ES-I3 (cell line): ENCODE measurements around the gene RTN4RL1.

Source experiments
- H3K36me3 ChIP-seq: 2 replicates; pipeline ENCODE4 v1.6.1; 2013; ENCODE audit warnings: mild to moderate bottlenecking, low read length, control low read depth, moderate library complexity; ENCODE audit not compliant: insufficient read depth
- H3K4me1 ChIP-seq: 2 replicates; pipeline ENCODE4 v1.6.1; 2013; ENCODE audit warnings: mild to moderate bottlenecking, control low read depth, low read length; ENCODE audit not compliant: insufficient read depth
- H3K9ac ChIP-seq: 2 replicates; pipeline ENCODE4 v1.6.1; 2013; ENCODE audit warnings: low read depth, mild to moderate bottlenecking, low read length, moderate library complexity
- H3K9me3 ChIP-seq: 2 replicates; pipeline ENCODE4 v1.6.1; 2013; ENCODE audit warnings: mild to moderate bottlenecking, low read length, moderate library complexity; ENCODE audit not compliant: control insufficient read depth, insufficient read depth

The RTN4RL1 gene

GRCh38 chr17:2029911-2030778 lies 5.0 kb upstream of the RTN4RL1 start, which contains the start of gene DPH1:
Gene DPH1 (plus strand): TSS chr17:2030153. CDS start chr17:2030170, 17 bp downstream.
- Histone ChIP-seq H3K9ac (peak within 1 kb of the TSS; percentile 99), H3K9me3 (no peaks in the 10 kb centered on the region), H3K4me1 (no peaks in the 10 kb centered on the region; the same call in 1 of the 2 replicates)

GRCh38 chr17:2028737-2029136 lies 3.6 kb upstream of the RTN4RL1 start:
- Histone ChIP-seq H3K4me1 (no peaks in the 10 kb centered on the region; the same call in 1 of the 2 replicates), H3K9ac (no peak overlapping the region), H3K36me3 (no peaks in the 10 kb centered on the region), H3K9me3 (no peaks in the 10 kb centered on the region)

More at GRCh38 chr17:2029911-2030778, 5.0 kb upstream of the RTN4RL1 start, which contains the start of gene DPH1:
- H3K36me3 ChIP-seq = no peaks in the 10 kb centered on the region

- H3K9ac ChIP-seq = no peak overlapping the region
- peaks cover 2% of the 10 kb centered on the region; the same call in 1 of the 2 replicates for H3K4me1 ChIP-seq
- H3K9me3 ChIP-seq = no peaks in the 10 kb centered on the region
- no peaks in the 10 kb centered on the region for H3K36me3 ChIP-seq
These were observed 3.1 kb upstream of the RTN4RL1 start for GRCh38 chr17:2028234-2028614.

- no peaks in the 10 kb centered on the region for H3K36me3 ChIP-seq
- no peak overlapping the region for H3K9ac ChIP-seq
- no peaks in the 10 kb centered on the region for H3K9me3 ChIP-seq
- peaks cover 5% of the 10 kb centered on the region; the same call in 1 of the 2 replicates for H3K4me1 ChIP-seq
These were observed 2.5 kb upstream of the RTN4RL1 start for GRCh38 chr17:2027528-2028233.

DNA sequence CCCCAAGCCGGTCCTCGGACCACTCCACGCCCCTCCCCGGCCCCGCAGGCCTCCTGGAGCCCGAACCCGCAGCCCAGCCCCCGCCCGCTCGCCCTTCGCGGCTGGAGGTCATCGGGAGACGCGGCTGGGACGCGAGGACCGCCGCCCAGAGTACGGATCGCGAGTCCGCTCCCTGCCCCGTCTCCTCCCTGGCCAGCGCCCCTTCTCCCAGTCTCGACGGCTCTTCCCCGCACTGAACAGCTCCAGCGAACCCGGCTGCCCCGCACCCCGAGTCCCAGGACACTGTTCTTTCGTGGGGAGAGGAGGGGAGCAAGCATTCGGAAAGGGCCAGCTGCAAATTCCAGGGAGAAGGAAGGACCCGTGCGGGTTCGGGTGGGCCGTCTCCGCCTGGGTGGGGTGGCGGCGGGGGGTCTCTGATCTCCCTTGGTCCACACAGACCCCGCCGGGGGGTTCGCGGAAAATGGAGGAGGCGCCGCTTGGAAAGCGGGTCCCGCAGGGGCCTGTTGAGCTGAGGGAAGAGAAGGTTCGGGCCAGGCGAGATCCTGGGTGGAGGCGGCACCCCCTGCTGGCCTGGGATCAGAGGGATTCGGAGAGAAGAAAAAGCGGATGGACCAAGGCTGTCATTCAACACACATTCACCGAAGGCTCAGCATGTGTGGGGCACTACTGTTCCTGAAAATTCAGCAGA lies 632 bp upstream of the RTN4RL1 start:
- H3K36me3 ChIP-seq = no peaks in the 10 kb centered on the region
- peak overlapping the region; percentile 58; the same call in 1 of the 2 replicates for H3K9ac ChIP-seq
- H3K9me3 ChIP-seq = no peaks in the 10 kb centered on the region
- H3K4me1 ChIP-seq = peaks cover 5% of the 10 kb centered on the region; the same call in 1 of the 2 replicates

DNA sequence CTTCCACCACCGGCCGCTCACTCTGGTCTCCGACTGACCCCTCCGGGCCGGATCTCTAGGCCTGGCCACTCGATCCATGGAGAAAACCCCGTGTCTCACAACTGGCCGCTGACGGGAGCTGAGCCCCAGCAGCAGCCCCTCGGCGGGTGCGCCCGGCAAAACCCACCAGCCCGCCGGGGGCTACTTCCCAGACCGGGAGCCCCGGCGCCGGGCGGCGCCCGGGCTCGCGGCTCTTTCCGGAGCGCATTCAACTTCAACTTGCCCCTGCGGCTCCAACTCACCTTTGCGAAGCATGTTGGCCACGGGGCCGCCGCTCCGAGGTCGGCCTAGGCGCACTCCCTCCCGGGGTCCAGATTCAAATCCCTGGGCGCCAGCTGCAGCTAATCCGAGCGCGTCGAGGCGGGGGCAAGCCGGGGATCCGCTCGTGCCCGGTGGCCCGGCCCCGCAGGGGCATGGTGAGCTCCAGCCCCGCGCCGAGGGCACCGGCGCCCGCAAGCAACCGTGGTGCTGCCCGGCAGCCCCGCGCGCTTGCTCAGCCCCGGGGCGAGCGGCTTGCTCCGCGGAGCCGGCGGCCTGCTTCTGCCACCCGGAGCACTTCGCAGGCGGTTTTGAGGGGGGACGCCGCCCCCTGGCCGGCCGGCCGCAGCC lies 438 bp downstream of the RTN4RL1 start:
- Histone ChIP-seq H3K4me1 (peaks cover 5% of the 10 kb centered on the region; the same call in 1 of the 2 replicates), H3K9me3 (no peaks in the 10 kb centered on the region), H3K36me3 (no peaks in the 10 kb centered on the region), H3K9ac (peak overlapping the region; percentile 58)

GRCh38 chr17:2023692-2024571 lies 1.2 kb downstream of the RTN4RL1 start:
- H3K9me3 ChIP-seq = no peaks in the 10 kb centered on the region
- peak overlapping the region; percentile 58 for H3K9ac ChIP-seq
- H3K4me1 ChIP-seq = peaks cover 5% of the 10 kb centered on the region; the same call in 1 of the 2 replicates
- no peaks in the 10 kb centered on the region for H3K36me3 ChIP-seq

DNA sequence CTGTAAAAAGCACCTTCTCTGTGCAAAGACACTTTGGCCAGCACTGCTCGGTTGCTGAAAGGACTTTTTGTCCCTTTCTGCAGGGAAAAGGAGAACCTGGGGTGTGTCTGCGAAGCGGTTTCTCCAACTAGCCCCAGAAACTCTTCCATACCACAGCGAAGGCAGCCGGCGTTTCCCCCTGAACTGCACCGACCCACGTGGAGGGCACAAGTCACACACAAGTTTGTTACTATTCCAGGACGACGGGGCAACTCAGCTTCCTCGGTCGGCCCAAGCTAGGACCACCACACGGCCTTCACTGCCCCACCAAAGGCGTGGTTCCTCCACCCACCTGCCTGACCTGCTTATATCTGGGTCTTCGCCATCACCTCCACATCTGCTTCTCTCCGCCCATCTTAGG lies 1.9 kb downstream of the RTN4RL1 start:
- peaks cover 5% of the 10 kb centered on the region; the same call in 1 of the 2 replicates for H3K4me1 ChIP-seq
- no peaks in the 10 kb centered on the region for H3K9me3 ChIP-seq
- H3K9ac ChIP-seq = no peak overlapping the region
- no peaks in the 10 kb centered on the region for H3K36me3 ChIP-seq

GRCh38 chr17:2022647-2023240 lies 2.4 kb downstream of the RTN4RL1 start:
- Histone ChIP-seq H3K9ac (no peak overlapping the region), H3K4me1 (peaks cover 5% of the 10 kb centered on the region; the same call in 1 of the 2 replicates), H3K9me3 (no peaks in the 10 kb centered on the region), H3K36me3 (no peaks in the 10 kb centered on the region)

GRCh38 chr17:2020721-2021120 lies 4.4 kb downstream of the RTN4RL1 start:
- no peaks in the 10 kb centered on the region for H3K9me3 ChIP-seq
- H3K4me1 ChIP-seq = peaks cover 5% of the 10 kb centered on the region; the same call in 1 of the 2 replicates
- no peaks in the 10 kb centered on the region for H3K36me3 ChIP-seq
- no peak overlapping the region for H3K9ac ChIP-seq

GRCh38 chr17:2019723-2020122 lies 5.4 kb downstream of the RTN4RL1 start:
- Histone ChIP-seq H3K9ac (no peak overlapping the region), H3K4me1 (peaks cover 5% of the 10 kb centered on the region; the same call in 1 of the 2 replicates), H3K36me3 (no peaks in the 10 kb centered on the region), H3K9me3 (no peaks in the 10 kb centered on the region)

DNA sequence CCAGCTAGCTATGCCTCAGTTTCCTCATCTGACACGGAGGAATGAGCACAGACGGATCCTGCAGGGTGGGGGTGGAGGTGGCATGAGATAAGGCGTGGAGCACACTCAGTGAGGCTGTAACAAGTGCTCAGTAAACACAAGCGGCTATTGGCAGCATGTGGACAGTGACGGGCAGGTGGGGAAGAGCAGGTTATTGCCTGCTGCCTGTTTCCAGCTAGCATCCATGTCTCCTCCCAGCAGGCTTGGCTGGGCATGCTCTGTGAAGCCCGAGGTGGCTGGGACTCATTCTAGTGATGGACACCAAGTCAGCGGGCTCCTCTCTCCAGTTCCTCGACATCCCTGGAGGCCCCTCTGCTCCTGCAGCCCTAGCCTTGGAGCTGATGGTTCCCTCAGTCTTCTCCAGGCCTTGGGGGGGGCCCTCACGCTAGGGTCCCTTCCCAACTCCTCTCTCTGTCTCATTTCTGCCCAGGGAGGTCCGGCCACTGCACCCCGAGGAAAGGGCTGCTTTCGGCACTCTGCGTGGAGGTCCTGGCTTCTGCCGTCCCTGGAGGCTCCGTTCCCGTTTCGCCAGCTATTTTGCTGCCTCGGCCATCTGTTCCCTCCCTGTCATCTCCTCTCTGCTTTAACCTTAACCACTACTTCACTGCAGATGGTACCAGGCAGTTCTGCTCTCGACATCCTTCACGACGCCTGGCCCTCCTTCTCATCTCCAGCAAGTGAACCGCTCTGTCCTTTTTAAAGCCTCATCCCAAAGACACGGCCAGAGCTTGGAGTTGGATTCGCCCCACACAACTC lies 6.2 kb downstream of the RTN4RL1 start:
- H3K9ac ChIP-seq = no peak overlapping the region
- H3K4me1 ChIP-seq = peaks cover 5% of the 10 kb centered on the region; the same call in 1 of the 2 replicates

More for the DNA sequence above, 6.2 kb downstream of the RTN4RL1 start:
- H3K9me3 ChIP-seq = no peaks in the 10 kb centered on the region
- no peaks in the 10 kb centered on the region for H3K36me3 ChIP-seq
